ENCODE measurements around the gene ABHD12. TPM values are rescaled to one million over a fixed set of nuclear protein-coding genes. Genes with fewer than 3 reads are reported as not detected.

Gene ABHD12
- total RNA-seq, 1 experiment from 2014 or later = 48.3 TPM

- Histone ChIP-seq H3K9ac (ENCODE audit: low read length) (no peak overlapping the region), H3K36me3 (ENCODE audit: low read depth, low read length) (peaks cover 74% of the 10 kb centered on the region), H3K9me3 (ENCODE audit: low read length) (no peaks in the 10 kb centered on the region), H3K27me3 (ENCODE audit: low read length) (no peaks in the 10 kb centered on the region), H3K27ac (ENCODE audit: low read length) (no peak overlapping the region), H3K79me2 (ENCODE audit: low read length) (no peaks in the 10 kb centered on the region), H3K4me3 (ENCODE audit: low read length) (no peak overlapping the region), H3K4me1 (ENCODE audit: insufficient read depth, low read length) (no peaks in the 10 kb centered on the region), H2AFZ (ENCODE audit: low read length) (no peak overlapping the region), H3F3A (ENCODE audit: low read length, unreplicated experiment) (no peaks in the 10 kb centered on the region), H4K20me1 (ENCODE audit: low read length) (no peaks in the 10 kb centered on the region), H3K9me2 (replicated peaks; ENCODE audit: low read length) (no peaks in the 10 kb centered on the region), H3K4me2 (ENCODE audit: low read length) (no peak overlapping the region)
- CTCF ChIA-PET = no interaction called here
- no peak for ATAC-seq
- no TSS peak for BruUV-seq (replicated peaks)
- POLR2A ChIA-PET (ENCODE audit: unreplicated experiment) = no interaction called here
- intact Hi-C loops (cut with micrococcal nuclease) = no loop called here
- TF ChIP-seq EZH2 (IDR thresholded peaks at IDR 0.05; ENCODE audit: low read length, unreplicated experiment) (no peak), CTCF (conservative IDR thresholded peaks at IDR 0.05; ENCODE audit: low read depth, low read length) (no peak), EZH2phosphoT487 (IDR thresholded peaks at IDR 0.05; ENCODE audit: borderline replicate concordance, low read length) (no peak)
- no peak for DNase-seq
These were observed 114.7 kb downstream of the ABHD12 start for GRCh38 chr20:25275813-25276532.

GRCh38 chr20:25274891-25275812 lies 115.5 kb downstream of the ABHD12 start:
- H3K9me3 ChIP-seq (ENCODE audit: low read length) = no peaks in the 10 kb centered on the region
- H3K27me3 ChIP-seq (ENCODE audit: low read length) = no peaks in the 10 kb centered on the region
- no peak overlapping the region for H3K27ac ChIP-seq (ENCODE audit: low read length)
- TF ChIP-seq EZH2 (IDR thresholded peaks at IDR 0.05; ENCODE audit: low read length, unreplicated experiment) = no peak
- no peak for TF ChIP-seq EZH2phosphoT487 (IDR thresholded peaks at IDR 0.05; ENCODE audit: borderline replicate concordance, low read length)
- no peak for TF ChIP-seq CTCF (conservative IDR thresholded peaks at IDR 0.05; ENCODE audit: low read depth, low read length)
- peaks cover 78% of the 10 kb centered on the region for H3K36me3 ChIP-seq (ENCODE audit: low read depth, low read length)
- no peaks in the 10 kb centered on the region for H3F3A ChIP-seq (ENCODE audit: low read length, unreplicated experiment)
- no peaks in the 10 kb centered on the region for H4K20me1 ChIP-seq (ENCODE audit: low read length)
- no peaks in the 10 kb centered on the region for H3K9me2 ChIP-seq (replicated peaks; ENCODE audit: low read length)
- no peak overlapping the region for H2AFZ ChIP-seq (ENCODE audit: low read length)
- no peak for DNase-seq
- no peak overlapping the region for H3K4me3 ChIP-seq (ENCODE audit: low read length)
- BruUV-seq (replicated peaks) = no TSS peak
- no peaks in the 10 kb centered on the region for H3K79me2 ChIP-seq (ENCODE audit: low read length)
- no peaks in the 10 kb centered on the region for H3K4me1 ChIP-seq (ENCODE audit: insufficient read depth, low read length)
- no peak overlapping the region for H3K4me2 ChIP-seq (ENCODE audit: low read length)
- intact Hi-C loops (cut with micrococcal nuclease) = no loop called here
- no peak for ATAC-seq
- CTCF ChIA-PET = no interaction called here
- POLR2A ChIA-PET (ENCODE audit: unreplicated experiment) = no interaction called here
- no peak overlapping the region for H3K9ac ChIP-seq (ENCODE audit: low read length)

Measured in PC-3 (cell line).